HepG2 (cell line): Measurements from ENCODE around the gene ARL2. TPM values are rescaled to one million over a fixed set of nuclear protein-coding genes. Genes with fewer than 3 reads are reported as not detected.

Source experiments
- ATF7 ChIP-seq, 2 experiments: fragments of 450-650 bp in 1 of 2; sonication (generic) in 1 of 2; formaldehyde crosslinking in 1 of 2; IDR thresholded peaks; 2 replicates each; pipeline versions ENCODE4 v1.4.0 to v1.6.1; 2016 to 2020; ENCODE audit warnings: antibody characterized with exemption in 1 of 2, mild to moderate bottlenecking in 1 of 2, missing genetic modification reagents in 1 of 2
- CSRNP1 ChIP-seq: sonication (generic); formaldehyde crosslinking; IDR thresholded peaks from 2 replicates; pipeline ENCODE4 v1.8.1; 2023; ENCODE audit warnings: mild to moderate bottlenecking, missing genetic modification reagents
- GATA4 ChIP-seq: sonication (generic); IDR thresholded peaks from 2 replicates; pipeline ENCODE4 v1.6.1; 2016; ENCODE audit warnings: antibody characterized with exemption, low read depth, borderline replicate concordance
- GATAD1 ChIP-seq: IDR thresholded peaks from 2 replicates; pipeline ENCODE4 v1.6.1; 2016; ENCODE audit warnings: missing genetic modification reagents, missing compliant biosample characterization
- IRF9 ChIP-seq: sonication (generic); formaldehyde crosslinking; IDR thresholded peaks from 2 replicates; pipeline ENCODE4 v1.8.0; 2022; ENCODE audit warnings: missing genetic modification reagents, mild to moderate bottlenecking, borderline replicate concordance
- MIXL1 ChIP-seq: IDR thresholded peaks from 2 replicates; pipeline ENCODE4 v1.6.1; 2016
- MTA1 ChIP-seq: sonication (generic); formaldehyde crosslinking; IDR thresholded peaks from 2 replicates; pipeline ENCODE4 v1.4.0; 2020; ENCODE audit warnings: missing genetic modification reagents, mild to moderate bottlenecking, borderline replicate concordance
- MZF1 ChIP-seq: sonication (generic); formaldehyde crosslinking; IDR thresholded peaks from 2 replicates; pipeline ENCODE4 v1.8.1; 2023; ENCODE audit warnings: mild to moderate bottlenecking, missing genetic modification reagents, borderline replicate concordance
- PREB ChIP-seq: sonication (generic); formaldehyde crosslinking; IDR thresholded peaks from 2 replicates; pipeline ENCODE4 v1.4.0; 2020; ENCODE audit warnings: missing genetic modification reagents
- SMARCE1 ChIP-seq: fragments of 450-650 bp; IDR thresholded peaks from 2 replicates; pipeline ENCODE4 v1.6.1; 2017; ENCODE audit warnings: borderline replicate concordance
- STAG1 ChIP-seq: sonication (generic); formaldehyde crosslinking; IDR thresholded peaks from 2 replicates; pipeline ENCODE4 v1.4.0; 2020; ENCODE audit warnings: missing genetic modification reagents
- TCF12 ChIP-seq, 2 experiments: fragments of 450-650 bp in 1 of 2; sonication (generic) in 1 of 2; formaldehyde crosslinking in 1 of 2; IDR thresholded peaks; 2 replicates each; pipeline versions ENCODE4 v1.6.1 to v1.8.0; 2017 to 2022; ENCODE audit warnings: antibody characterized with exemption in 1 of 2, mild to moderate bottlenecking in 1 of 2, missing genetic modification reagents in 1 of 2, moderate library complexity in 1 of 2
- ZBTB42 ChIP-seq: sonication (generic); formaldehyde crosslinking; IDR thresholded peaks from 2 replicates; pipeline ENCODE4 v1.5.0; 2020; ENCODE audit warnings: mild to moderate bottlenecking, missing genetic modification reagents
- ZBTB7B ChIP-seq: sonication (generic); formaldehyde crosslinking; IDR thresholded peaks from 2 replicates; pipeline ENCODE4 v1.4.0; 2020; ENCODE audit warnings: missing genetic modification reagents
- ZNF253 ChIP-seq: sonication (generic); formaldehyde crosslinking; IDR thresholded peaks from 2 replicates; pipeline ENCODE4 v1.8.0; 2022; ENCODE audit warnings: mild to moderate bottlenecking, missing genetic modification reagents, borderline replicate concordance
- ZNF329 ChIP-seq: sonication (generic); formaldehyde crosslinking; IDR thresholded peaks from 2 replicates; pipeline ENCODE4 v1.9.0; 2021; ENCODE audit warnings: low read depth, mild to moderate bottlenecking, missing genetic modification reagents
- ZNF724P ChIP-seq: sonication (generic); formaldehyde crosslinking; IDR thresholded peaks from 2 replicates; pipeline ENCODE4 v1.8.0; 2022; ENCODE audit warnings: missing genetic modification reagents, borderline replicate concordance
- ZSCAN25 ChIP-seq: sonication (generic); formaldehyde crosslinking; IDR thresholded peaks from 2 replicates; pipeline ENCODE4 v1.8.0; 2022; ENCODE audit warnings: mild to moderate bottlenecking, missing genetic modification reagents
- polyA plus RNA-seq, 8 experiments: library from polyadenylated mRNA; depleted of rRNA in 3 of 8; stranded (reverse) in 7 of 8; unstranded in 1 of 8; fragments of >200 nt; fragmentation: Illumina TruSeq in 4 of 8; extraction: Trizol in 4 of 8; gene quantifications; 2 replicates each; pipeline versions ENCODE4 v1.2.1 to v1.2.3, GENCODE V29; 2011 to 2016; ENCODE audit warnings: low read depth in 4 of 8, missing spikeins in 1 of 8, mixed read lengths in 1 of 8; ENCODE audit not compliant: insufficient read depth in 1 of 8
- total RNA-seq, 5 experiments: library from RNA; depleted of rRNA; stranded (reverse); fragments of >200 nt; fragmentation: Illumina TruSeq; extraction: Trizol; gene quantifications; 2 replicates each; pipeline ENCODE4 v1.2.3, GENCODE V29; 2016; ENCODE audit warnings: low read depth in 1 of 5
- TF ChIP-seq, protein P1 (sequence below): sonication (generic); formaldehyde crosslinking; IDR thresholded peaks from 2 replicates; pipeline ENCODE4 v1.9.0; 2021; ENCODE audit warnings: missing genetic modification reagents, mild to moderate bottlenecking, borderline replicate concordance

ARL2 gene
- total and polyA plus RNA-seq, 2 of the 13 experiments (the other 11 are each of a cell fraction or from before 2014, with no cell fraction given): 82.9 to 84.4 TPM

- TF ChIP-seq ATF7 (IDR thresholded peaks at IDR 0.05): no peak
- TF ChIP-seq ATF7 (CRISPR knock-in tag; IDR thresholded peaks at IDR 0.05): no peak
- no peak for TF ChIP-seq MIXL1 (CRISPR knock-in tag)
- no peak for TF ChIP-seq MZF1 (CRISPR knock-in tag)
- TF ChIP-seq IRF9: 0 out of 2 replicates have a peak, but pooled peaks have one; percentile 24
- no peak for TF ChIP-seq GATA4
- TF ChIP-seq PREB (CRISPR knock-in tag): no peak
- no peak for TF ChIP-seq TCF12 (IDR thresholded peaks at IDR 0.05)
- no peak for TF ChIP-seq TCF12 (CRISPR knock-in tag; IDR thresholded peaks at IDR 0.05)
- TF ChIP-seq STAG1 (CRISPR knock-in tag): no peak
- TF ChIP-seq SMARCE1: no peak
- no peak for TF ChIP-seq GATAD1 (CRISPR knock-in tag)
- no peak for TF ChIP-seq ZNF724P
- no peak for TF ChIP-seq ZNF329 (CRISPR knock-in tag)
- no peak for TF ChIP-seq CSRNP1 (CRISPR knock-in tag)
- TF ChIP-seq ZNF253 (CRISPR knock-in tag): no peak
- no peak for TF ChIP-seq ZSCAN25 (CRISPR knock-in tag)
- TF ChIP-seq ZBTB42 (CRISPR knock-in tag): no peak
- TF ChIP-seq ZBTB7B (CRISPR knock-in tag): no peak
- no peak; the same call in 1 of the 2 replicates for TF ChIP-seq MTA1 (CRISPR knock-in tag)
- TF ChIP-seq, protein P1, sequence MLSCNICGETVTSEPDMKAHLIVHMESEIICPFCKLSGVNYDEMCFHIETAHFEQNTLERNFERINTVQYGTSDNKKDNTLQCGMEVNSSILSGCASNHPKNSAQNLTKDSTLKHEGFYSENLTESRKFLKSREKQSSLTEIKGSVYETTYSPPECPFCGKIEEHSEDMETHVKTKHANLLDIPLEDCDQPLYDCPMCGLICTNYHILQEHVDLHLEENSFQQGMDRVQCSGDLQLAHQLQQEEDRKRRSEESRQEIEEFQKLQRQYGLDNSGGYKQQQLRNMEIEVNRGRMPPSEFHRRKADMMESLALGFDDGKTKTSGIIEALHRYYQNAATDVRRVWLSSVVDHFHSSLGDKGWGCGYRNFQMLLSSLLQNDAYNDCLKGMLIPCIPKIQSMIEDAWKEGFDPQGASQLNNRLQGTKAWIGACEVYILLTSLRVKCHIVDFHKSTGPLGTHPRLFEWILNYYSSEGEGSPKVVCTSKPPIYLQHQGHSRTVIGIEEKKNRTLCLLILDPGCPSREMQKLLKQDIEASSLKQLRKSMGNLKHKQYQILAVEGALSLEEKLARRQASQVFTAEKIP (CRISPR knock-in tag): no peak
These were observed 15.1 kb upstream of the ARL2 start (continued) for GRCh38 chr11:64998690-64999431.
